Keratinocyte (primary cell): ENCODE results near the gene MDN1.

ENCODE experiments used
- EZH2 ChIP-seq: IDR thresholded peaks from one replicate; pipeline ENCODE4 v1.6.1; 2012; ENCODE audit warnings: inconsistent platforms, mild to moderate bottlenecking, low read length, moderate library complexity
- TF ChIP-seq, protein P1 (sequence below), 3 experiments: IDR thresholded peaks in 1 of 3; conservative IDR thresholded peaks in 1 of 3; optimal IDR thresholded peaks in 1 of 3; 2 replicates in 2 of 3; 3 replicates in 1 of 3; pipeline versions ENCODE3 to v1.5.1; 2011; ENCODE audit warnings: low read length in 3 of 3, mild to moderate bottlenecking in 3 of 3, moderate library complexity in 2 of 3, control low read depth in 1 of 3, inconsistent platforms in 1 of 3; ENCODE audit not compliant: insufficient read depth in 2 of 3; ENCODE audit errors: extremely low read depth in 1 of 3

DNA sequence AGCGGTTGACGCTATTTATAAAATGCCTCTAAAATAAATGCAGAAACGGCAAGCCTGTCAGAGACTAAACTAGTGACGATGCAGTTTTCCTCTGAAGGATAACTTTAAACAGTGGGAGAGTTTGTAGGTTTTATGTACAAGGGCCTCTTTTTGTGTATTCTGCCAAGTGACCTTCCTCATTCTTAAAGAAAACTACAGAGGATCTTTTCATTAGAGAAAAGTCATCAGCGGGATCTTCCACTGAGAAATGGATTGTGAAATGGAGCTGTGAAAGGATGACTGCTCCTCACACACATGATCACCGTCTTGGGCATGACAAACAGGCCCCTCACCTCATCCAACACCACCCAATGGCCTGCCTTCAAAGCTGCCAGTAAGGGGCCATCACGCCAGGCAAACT is 92.1 kb downstream of the MDN1 start:
- TF ChIP-seq, protein P1, sequence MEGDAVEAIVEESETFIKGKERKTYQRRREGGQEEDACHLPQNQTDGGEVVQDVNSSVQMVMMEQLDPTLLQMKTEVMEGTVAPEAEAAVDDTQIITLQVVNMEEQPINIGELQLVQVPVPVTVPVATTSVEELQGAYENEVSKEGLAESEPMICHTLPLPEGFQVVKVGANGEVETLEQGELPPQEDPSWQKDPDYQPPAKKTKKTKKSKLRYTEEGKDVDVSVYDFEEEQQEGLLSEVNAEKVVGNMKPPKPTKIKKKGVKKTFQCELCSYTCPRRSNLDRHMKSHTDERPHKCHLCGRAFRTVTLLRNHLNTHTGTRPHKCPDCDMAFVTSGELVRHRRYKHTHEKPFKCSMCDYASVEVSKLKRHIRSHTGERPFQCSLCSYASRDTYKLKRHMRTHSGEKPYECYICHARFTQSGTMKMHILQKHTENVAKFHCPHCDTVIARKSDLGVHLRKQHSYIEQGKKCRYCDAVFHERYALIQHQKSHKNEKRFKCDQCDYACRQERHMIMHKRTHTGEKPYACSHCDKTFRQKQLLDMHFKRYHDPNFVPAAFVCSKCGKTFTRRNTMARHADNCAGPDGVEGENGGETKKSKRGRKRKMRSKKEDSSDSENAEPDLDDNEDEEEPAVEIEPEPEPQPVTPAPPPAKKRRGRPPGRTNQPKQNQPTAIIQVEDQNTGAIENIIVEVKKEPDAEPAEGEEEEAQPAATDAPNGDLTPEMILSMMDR (optimal IDR thresholded peaks at IDR 0.05 in 1 of 3, IDR thresholded peaks at IDR 0.05 in 1 of 3, conservative IDR thresholded peaks at IDR 0.05 in 1 of 3; ENCODE audit: extremely low read depth in 1 of 3, insufficient read depth in 2 of 3, low read length in 3 of 3), result no peak
- TF ChIP-seq EZH2, result no peak
